SU-DHL-6 (cell line): Measurements from ENCODE around the gene GRIK3.

Source experiments
- EZH2phosphoT487 ChIP-seq: fragments of 200-600 bp; sonication (generic), shearing (Covaris generic); conservative IDR thresholded peaks from 2 replicates; pipeline ENCODE4 v1.6.1; 2018; ENCODE audit warnings: mild to moderate bottlenecking, antibody characterized with exemption, low read length, moderate library complexity, mixed read lengths
- TF ChIP-seq, protein P1 (sequence below): fragments of 200-600 bp; sonication (generic); IDR thresholded peaks from one replicate; pipeline ENCODE4 v1.5.1; 2017; ENCODE audit warnings: antibody characterized with exemption, mild to moderate bottlenecking, low read length, moderate library complexity; ENCODE audit not compliant: insufficient read depth, poor library complexity, severe bottlenecking

DNA sequence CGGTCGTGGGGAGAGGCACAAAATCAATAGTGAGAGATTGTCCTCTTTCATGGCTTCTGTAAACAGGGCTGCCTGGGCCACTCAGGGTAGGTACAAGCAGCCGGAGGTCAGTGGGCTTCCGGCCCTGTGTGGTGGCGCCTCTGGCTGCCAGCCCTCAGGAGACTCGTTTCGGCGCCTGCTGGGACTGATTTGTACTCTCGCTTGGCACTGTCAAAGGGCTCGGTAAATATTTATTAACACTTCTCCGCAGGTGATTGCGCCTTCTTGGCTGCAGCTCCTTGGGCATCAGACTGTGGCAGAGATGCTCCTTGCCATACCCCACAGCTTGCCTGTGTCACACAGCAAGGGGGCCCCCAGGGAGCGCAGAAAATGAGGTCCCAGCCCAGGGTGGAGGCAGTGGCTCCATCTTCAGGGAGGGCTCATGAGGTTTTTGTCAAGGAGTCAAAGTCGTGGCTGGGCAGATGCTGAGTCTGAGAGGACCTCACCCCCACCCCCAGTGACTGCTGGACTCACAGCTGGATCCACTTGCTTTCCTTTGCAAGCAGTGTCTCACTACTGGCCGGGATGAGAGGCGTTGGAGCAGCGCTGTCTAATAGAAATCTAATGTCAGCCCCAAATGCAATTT is 262.5 kb downstream of the GRIK3 start:
- TF ChIP-seq, protein P1, sequence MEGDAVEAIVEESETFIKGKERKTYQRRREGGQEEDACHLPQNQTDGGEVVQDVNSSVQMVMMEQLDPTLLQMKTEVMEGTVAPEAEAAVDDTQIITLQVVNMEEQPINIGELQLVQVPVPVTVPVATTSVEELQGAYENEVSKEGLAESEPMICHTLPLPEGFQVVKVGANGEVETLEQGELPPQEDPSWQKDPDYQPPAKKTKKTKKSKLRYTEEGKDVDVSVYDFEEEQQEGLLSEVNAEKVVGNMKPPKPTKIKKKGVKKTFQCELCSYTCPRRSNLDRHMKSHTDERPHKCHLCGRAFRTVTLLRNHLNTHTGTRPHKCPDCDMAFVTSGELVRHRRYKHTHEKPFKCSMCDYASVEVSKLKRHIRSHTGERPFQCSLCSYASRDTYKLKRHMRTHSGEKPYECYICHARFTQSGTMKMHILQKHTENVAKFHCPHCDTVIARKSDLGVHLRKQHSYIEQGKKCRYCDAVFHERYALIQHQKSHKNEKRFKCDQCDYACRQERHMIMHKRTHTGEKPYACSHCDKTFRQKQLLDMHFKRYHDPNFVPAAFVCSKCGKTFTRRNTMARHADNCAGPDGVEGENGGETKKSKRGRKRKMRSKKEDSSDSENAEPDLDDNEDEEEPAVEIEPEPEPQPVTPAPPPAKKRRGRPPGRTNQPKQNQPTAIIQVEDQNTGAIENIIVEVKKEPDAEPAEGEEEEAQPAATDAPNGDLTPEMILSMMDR = no peak
- TF ChIP-seq EZH2phosphoT487 = no peak
